ENCODE results near the gene VAMP4. TPM values are rescaled to one million over a fixed set of nuclear protein-coding genes. Genes with fewer than 3 reads are reported as not detected.

The VAMP4 gene
- total RNA-seq, 1 experiment from 2014 or later, result 6.3 TPM

- H3K36me3 ChIP-seq (ENCODE audit: control insufficient read depth in 1 of 2, insufficient read depth in 2 of 2, low read length in 2 of 2), result peaks cover 35 to 53% of the 10 kb centered on the region in 2 experiments; a peak in 3 of 4 replicates
- CTCF ChIA-PET, result no interaction called here
- no peak for DNase-seq (ENCODE audit: low read depth, low spot score)
These were observed 43.9 kb upstream of the VAMP4 start for GRCh38 chr1:171785766-171786165.

More at GRCh38 chr1:171785766-171786165, 43.9 kb upstream of the VAMP4 start:
- no peak overlapping the region for H3K27ac ChIP-seq (ENCODE audit: low read depth, low read length)
- no peak overlapping the region for H3K4me3 ChIP-seq (replicated peaks in 1 of 2; ENCODE audit: low read depth in 1 of 2, low read length in 2 of 2)
- no peaks in the 10 kb centered on the region for H3K27me3 ChIP-seq (ENCODE audit: insufficient read depth, low read length)
- no peak overlapping the region for H2AFZ ChIP-seq (ENCODE audit: low read depth, low read length, poor library complexity, severe bottlenecking)
- no peak overlapping the region for H3K4me2 ChIP-seq (ENCODE audit: low read length)
- no peaks in the 10 kb centered on the region for H4K20me1 ChIP-seq (ENCODE audit: insufficient read depth)
- BruUV-seq (replicated peaks), result no TSS peak
- peaks cover 2 to 13% of the 10 kb centered on the region in 2 experiments; a peak in 2 of 4 replicates for H3K4me1 ChIP-seq (ENCODE audit: control insufficient read depth in 1 of 2, insufficient read depth in 2 of 2, low read length in 2 of 2)
- intact Hi-C loops (cut with micrococcal nuclease), result no loop called here
- TF ChIP-seq SRF (IDR thresholded peaks at IDR 0.05; ENCODE audit: low read depth) (no peak), JUND (IDR thresholded peaks at IDR 0.05) (no peak), FOSL1 (IDR thresholded peaks at IDR 0.05; ENCODE audit: low read depth) (no peak), YY1 (IDR thresholded peaks at IDR 0.05; ENCODE audit: extremely low read depth, insufficient replicate concordance, low read depth, low read length) (no peak), POLR2AphosphoS5 (IDR thresholded peaks at IDR 0.05; ENCODE audit: low read depth, low read length) (no peak), EZH2 (IDR thresholded peaks at IDR 0.05) (no peak), ZNF274 (IDR thresholded peaks at IDR 0.05; ENCODE audit: low read depth, low read length) (no peak), EGR1 (IDR thresholded peaks at IDR 0.05; ENCODE audit: low read depth) (no peak), MAX (IDR thresholded peaks at IDR 0.05) (no peak), CEBPB (IDR thresholded peaks at IDR 0.05; ENCODE audit: low read depth) (no peak), SIN3A (IDR thresholded peaks at IDR 0.05; ENCODE audit: low read depth) (no peak)
- TF ChIP-seq, protein P1, sequence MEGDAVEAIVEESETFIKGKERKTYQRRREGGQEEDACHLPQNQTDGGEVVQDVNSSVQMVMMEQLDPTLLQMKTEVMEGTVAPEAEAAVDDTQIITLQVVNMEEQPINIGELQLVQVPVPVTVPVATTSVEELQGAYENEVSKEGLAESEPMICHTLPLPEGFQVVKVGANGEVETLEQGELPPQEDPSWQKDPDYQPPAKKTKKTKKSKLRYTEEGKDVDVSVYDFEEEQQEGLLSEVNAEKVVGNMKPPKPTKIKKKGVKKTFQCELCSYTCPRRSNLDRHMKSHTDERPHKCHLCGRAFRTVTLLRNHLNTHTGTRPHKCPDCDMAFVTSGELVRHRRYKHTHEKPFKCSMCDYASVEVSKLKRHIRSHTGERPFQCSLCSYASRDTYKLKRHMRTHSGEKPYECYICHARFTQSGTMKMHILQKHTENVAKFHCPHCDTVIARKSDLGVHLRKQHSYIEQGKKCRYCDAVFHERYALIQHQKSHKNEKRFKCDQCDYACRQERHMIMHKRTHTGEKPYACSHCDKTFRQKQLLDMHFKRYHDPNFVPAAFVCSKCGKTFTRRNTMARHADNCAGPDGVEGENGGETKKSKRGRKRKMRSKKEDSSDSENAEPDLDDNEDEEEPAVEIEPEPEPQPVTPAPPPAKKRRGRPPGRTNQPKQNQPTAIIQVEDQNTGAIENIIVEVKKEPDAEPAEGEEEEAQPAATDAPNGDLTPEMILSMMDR (IDR thresholded peaks at IDR 0.05 in 2 of 3, conservative IDR thresholded peaks at IDR 0.05 in 1 of 3; ENCODE audit: borderline replicate concordance in 1 of 3, insufficient read depth in 1 of 3, low read depth in 2 of 3, low read length in 2 of 3), result no peak
- TF ChIP-seq, protein P2, sequence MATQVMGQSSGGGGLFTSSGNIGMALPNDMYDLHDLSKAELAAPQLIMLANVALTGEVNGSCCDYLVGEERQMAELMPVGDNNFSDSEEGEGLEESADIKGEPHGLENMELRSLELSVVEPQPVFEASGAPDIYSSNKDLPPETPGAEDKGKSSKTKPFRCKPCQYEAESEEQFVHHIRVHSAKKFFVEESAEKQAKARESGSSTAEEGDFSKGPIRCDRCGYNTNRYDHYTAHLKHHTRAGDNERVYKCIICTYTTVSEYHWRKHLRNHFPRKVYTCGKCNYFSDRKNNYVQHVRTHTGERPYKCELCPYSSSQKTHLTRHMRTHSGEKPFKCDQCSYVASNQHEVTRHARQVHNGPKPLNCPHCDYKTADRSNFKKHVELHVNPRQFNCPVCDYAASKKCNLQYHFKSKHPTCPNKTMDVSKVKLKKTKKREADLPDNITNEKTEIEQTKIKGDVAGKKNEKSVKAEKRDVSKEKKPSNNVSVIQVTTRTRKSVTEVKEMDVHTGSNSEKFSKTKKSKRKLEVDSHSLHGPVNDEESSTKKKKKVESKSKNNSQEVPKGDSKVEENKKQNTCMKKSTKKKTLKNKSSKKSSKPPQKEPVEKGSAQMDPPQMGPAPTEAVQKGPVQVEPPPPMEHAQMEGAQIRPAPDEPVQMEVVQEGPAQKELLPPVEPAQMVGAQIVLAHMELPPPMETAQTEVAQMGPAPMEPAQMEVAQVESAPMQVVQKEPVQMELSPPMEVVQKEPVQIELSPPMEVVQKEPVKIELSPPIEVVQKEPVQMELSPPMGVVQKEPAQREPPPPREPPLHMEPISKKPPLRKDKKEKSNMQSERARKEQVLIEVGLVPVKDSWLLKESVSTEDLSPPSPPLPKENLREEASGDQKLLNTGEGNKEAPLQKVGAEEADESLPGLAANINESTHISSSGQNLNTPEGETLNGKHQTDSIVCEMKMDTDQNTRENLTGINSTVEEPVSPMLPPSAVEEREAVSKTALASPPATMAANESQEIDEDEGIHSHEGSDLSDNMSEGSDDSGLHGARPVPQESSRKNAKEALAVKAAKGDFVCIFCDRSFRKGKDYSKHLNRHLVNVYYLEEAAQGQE (IDR thresholded peaks at IDR 0.05; ENCODE audit: low read depth), result no peak
- no peaks in the 10 kb centered on the region for H3K9me2 ChIP-seq (ENCODE audit: insufficient read depth)
- ATAC-seq, result no peak
- ChIA-PET RAD21 (ENCODE audit: low non-redundant PET in 1 of 2, low total read pairs in 2 of 2, uncharacterized antibody in 2 of 2, unreplicated experiment in 2 of 2) (no interaction called here), POLR2A (no interaction called here)
- H3K9me3 ChIP-seq (ENCODE audit: control insufficient read depth in 1 of 2, insufficient read depth in 1 of 2, low read depth in 1 of 2, low read length in 2 of 2), result no peaks in the 10 kb centered on the region
- no peak overlapping the region for H3K9ac ChIP-seq (ENCODE audit: low read length)
- H3K79me2 ChIP-seq (ENCODE audit: insufficient read depth, low read length), result peaks cover 66% of the 10 kb centered on the region

Measured in HCT116 (cell line).